Right lobe of liver (tissue), 6 donors: Measurements from ENCODE around the gene PTGES2. TPM values are rescaled to one million over a fixed set of nuclear protein-coding genes. Genes with fewer than 3 reads are reported as not detected.

ENCODE experiments used
- ATAC-seq, 4 donors: fragments of 200-7000 bp; cut with Tn5 transposase; one replicate each; pipeline ENCODE4 v1.9.1; 2020; ENCODE audit warnings: mild to moderate bottlenecking in 4 of 4, moderate library complexity in 4 of 4
- DNase-seq, 3 donors: peaks; one replicate each; pipeline ENCODE4 v3.0.0-alpha.2; 2020
- H3K27ac ChIP-seq, 3 donors: fragments of 200-600 bp; one replicate each; pipeline ENCODE4 v1.8.0; 2022
- H3K27me3 ChIP-seq, 2 donors: fragments of 200-600 bp; one replicate each; pipeline ENCODE4 v1.8.0; 2022
- H3K36me3 ChIP-seq, 4 donors: fragments of 200-600 bp; sonication (generic) in 1 of 4; one replicate each; pipeline versions ENCODE4 v1.5.1 to v1.8.0; 2017 to 2022; ENCODE audit warnings: control low read depth in 1 of 4
- H3K4me1 ChIP-seq, 4 donors: fragments of 200-600 bp; sonication (generic) in 1 of 4; one replicate each; pipeline versions ENCODE4 v1.5.1 to v1.8.0; 2017 to 2022; ENCODE audit warnings: control low read depth in 1 of 4
- H3K4me3 ChIP-seq, 3 donors: fragments of 200-600 bp; one replicate each; pipeline ENCODE4 v1.8.0; 2022
- H3K9me3 ChIP-seq, 4 donors: fragments of 200-600 bp; sonication (generic) in 1 of 4; one replicate each; pipeline versions ENCODE4 v1.5.1 to v1.8.0; 2017 to 2022; ENCODE audit warnings: control low read depth in 1 of 4
- POLR2A ChIP-seq: fragments of 450-650 bp; IDR thresholded peaks from one replicate; pipeline ENCODE4 v1.6.1; 2017; ENCODE audit warnings: antibody characterized with exemption, mild to moderate bottlenecking
- WGBS: methylation state at CpG from one replicate; pipeline ENCODE4 v1.1.6; 2018; ENCODE audit warnings: low coverage, low lambda C conversion rate; ENCODE audit not compliant: insufficient coverage; ENCODE audit errors: missing lambda C conversion rate; 5-methylcytosine and 5-hydroxymethylcytosine counted together
- intact Hi-C, 2 donors: fragments of 100-400 bp; cut with DNase I; formaldehyde crosslinking; loops; one replicate each; pipeline versions ENCODE4 v1.11.2 to v1.14.1; 2022
- total RNA-seq, 6 experiments: library from RNA; depleted of rRNA in 2 of 6; stranded (reverse); fragments of >200 nt in 2 of 6; fragmentation: NEBNext Ultra II Directional in 3 of 6; extraction: Animal tissue kit (Norgen Biotek cat#: 25700) in 3 of 6; gene quantifications; one replicate each; pipeline versions ENCODE4 v1.1.0 to v1.2.4, GENCODE V29; 2016 to 2023
- TF ChIP-seq, protein P1 (sequence below), 4 donors: fragments of 200-600 bp in 3 of 4; fragments of 450-650 bp in 1 of 4; IDR thresholded peaks; one replicate each; pipeline versions ENCODE4 v1.5.1 to v1.8.0; 2016 to 2022; ENCODE audit warnings: antibody characterized with exemption in 4 of 4, mild to moderate bottlenecking in 2 of 4
- donor health status: DM: no; HTN: yes; CAD: no.
- donor health status: DM: no; HTN: no; CAD: no.
- donor health status: DM: no; HTN: no; CAD: no.
- donor health status: DM: no; HTN: yes; CAD: no.
- donor health status: DM: no; HTN: yes; CAD: no.

PTGES2 gene
- total RNA-seq, 6 experiments from 2014 or later: 27.2 to 67.2 (median 30.5) TPM

DNA sequence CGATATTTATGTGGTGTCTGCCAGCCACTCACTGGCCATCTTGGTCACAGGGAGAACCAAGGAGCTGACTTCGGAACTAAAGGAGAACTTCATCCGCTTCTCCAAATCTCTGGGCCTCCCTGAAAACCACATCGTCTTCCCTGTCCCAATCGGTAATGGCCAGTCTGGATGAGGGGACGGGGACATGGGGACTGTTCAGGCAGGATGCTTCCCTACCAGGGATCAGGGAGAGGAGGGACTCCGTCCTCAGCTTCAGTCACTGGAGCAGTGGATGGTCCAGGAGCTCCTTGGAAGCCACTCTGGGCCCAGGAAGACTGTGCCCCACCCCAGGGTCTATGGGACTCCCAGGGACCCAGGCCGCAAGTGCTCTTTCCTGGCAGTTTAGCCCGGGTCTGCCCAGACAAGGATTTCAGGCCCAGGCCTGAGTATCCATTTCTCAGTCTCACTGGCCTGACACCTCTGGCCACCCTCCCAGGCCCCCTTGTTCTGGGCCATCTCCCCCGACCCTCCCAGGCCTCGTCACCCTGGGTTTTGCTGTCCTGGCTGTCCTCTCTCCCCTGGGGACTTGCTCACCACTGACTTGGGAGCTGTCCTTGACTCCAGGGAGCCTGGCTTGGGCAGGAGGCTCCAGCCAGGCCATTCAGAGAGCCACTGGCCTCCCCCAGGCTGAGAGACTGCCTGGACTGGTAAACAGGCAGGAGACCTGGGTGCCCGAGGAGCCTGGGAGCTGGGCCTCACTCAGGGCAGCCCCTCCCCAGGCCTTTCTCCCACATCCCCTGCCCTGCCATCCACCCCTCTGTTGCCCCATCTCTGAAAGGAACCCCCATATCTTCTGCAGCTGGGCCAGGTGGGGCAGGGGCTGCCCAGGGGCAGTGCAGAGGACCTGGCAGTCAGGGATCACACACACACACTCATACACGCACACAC, 24.9 kb upstream of the PTGES2 start:
- H3K9me3 ChIP-seq: no peaks in the 10 kb centered on the region
- H3K27me3 ChIP-seq: no peaks in the 10 kb centered on the region
- TF ChIP-seq POLR2A: no peak
- TF ChIP-seq, protein P1, sequence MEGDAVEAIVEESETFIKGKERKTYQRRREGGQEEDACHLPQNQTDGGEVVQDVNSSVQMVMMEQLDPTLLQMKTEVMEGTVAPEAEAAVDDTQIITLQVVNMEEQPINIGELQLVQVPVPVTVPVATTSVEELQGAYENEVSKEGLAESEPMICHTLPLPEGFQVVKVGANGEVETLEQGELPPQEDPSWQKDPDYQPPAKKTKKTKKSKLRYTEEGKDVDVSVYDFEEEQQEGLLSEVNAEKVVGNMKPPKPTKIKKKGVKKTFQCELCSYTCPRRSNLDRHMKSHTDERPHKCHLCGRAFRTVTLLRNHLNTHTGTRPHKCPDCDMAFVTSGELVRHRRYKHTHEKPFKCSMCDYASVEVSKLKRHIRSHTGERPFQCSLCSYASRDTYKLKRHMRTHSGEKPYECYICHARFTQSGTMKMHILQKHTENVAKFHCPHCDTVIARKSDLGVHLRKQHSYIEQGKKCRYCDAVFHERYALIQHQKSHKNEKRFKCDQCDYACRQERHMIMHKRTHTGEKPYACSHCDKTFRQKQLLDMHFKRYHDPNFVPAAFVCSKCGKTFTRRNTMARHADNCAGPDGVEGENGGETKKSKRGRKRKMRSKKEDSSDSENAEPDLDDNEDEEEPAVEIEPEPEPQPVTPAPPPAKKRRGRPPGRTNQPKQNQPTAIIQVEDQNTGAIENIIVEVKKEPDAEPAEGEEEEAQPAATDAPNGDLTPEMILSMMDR (IDR thresholded peaks at IDR 0.05): no peak
- intact Hi-C loops: no loop called here
- H3K36me3 ChIP-seq: no peaks in the 10 kb centered on the region
- WGBS: 84% methylated on average over 7 of the region's 13 CpGs
- H3K27ac ChIP-seq: no peak overlapping the region
- ATAC-seq (no peak), DNase-seq (peak in 2 of 3 donors; percentile 42)
- no peak overlapping the region for H3K4me3 ChIP-seq
- H3K4me1 ChIP-seq: peaks cover 0 to 18% (median 8%) of the 10 kb centered on the region in 4 donors

GRCh38 chr9:128151309-128152132, 24.0 kb upstream of the PTGES2 start:
- no peak overlapping the region for H3K4me3 ChIP-seq
- WGBS: 82% methylated on average over 4 of the region's 18 CpGs
- H3K4me1 ChIP-seq: peaks cover 0 to 18% (median 8%) of the 10 kb centered on the region in 4 donors
- TF ChIP-seq, protein P1 (IDR thresholded peaks at IDR 0.05): no peak
- no peak for TF ChIP-seq POLR2A
- no peaks in the 10 kb centered on the region for H3K36me3 ChIP-seq
- H3K27ac ChIP-seq: no peak overlapping the region
- no peaks in the 10 kb centered on the region for H3K27me3 ChIP-seq
- intact Hi-C loops: no loop called here
- no peak for ATAC-seq
- peak in 2 of 3 donors; percentile 46 to 55 for DNase-seq
- no peaks in the 10 kb centered on the region for H3K9me3 ChIP-seq

DNA sequence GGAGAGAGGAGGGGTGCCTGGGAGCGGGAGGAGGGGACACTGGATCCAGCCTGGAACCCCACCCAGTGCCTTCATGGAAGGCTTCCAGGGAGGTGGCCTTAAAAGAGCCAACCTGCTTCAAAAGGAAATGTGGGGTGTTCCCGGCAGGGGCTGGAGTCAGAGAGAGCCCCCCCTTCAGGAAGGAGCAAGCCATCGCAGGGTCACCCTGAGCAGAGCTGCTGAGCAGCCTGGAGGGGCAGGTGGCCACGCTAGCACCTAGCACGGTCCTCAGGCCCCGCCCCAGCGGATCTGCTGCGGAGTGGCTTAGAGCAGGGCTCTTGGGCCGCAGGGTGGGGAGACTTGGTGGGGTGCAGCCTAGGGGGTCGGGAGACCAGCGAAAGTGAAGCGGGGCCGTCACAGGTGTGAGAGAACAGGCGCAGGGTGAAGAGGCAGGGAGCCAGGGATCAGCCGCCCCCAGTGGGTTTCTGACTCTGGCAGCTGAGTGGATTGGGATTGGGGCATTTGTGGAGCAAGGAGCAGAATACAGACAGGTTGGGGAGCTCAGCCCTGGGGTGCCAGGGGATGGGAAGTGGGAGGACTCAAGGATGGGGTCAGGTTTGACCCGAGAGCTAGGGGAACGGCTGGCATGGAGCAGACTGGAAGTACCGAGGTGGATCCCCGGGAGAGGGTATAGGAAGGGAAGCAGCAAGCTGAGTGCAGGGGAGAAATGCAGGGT, 23.2 kb upstream of the PTGES2 start:
- TF ChIP-seq POLR2A: no peak
- TF ChIP-seq, protein P1 (IDR thresholded peaks at IDR 0.05): no peak
- Histone ChIP-seq H3K9me3 (no peaks in the 10 kb centered on the region), H3K27me3 (no peaks in the 10 kb centered on the region), H3K36me3 (no peaks in the 10 kb centered on the region), H3K27ac (no peak overlapping the region), H3K4me3 (no peak overlapping the region), H3K4me1 (peaks cover 0 to 18% (median 8%) of the 10 kb centered on the region in 4 donors)
- WGBS: 67% methylated on average over 10 of the region's 19 CpGs
- ATAC-seq (no peak), DNase-seq (peak in 2 of 3 donors; percentile 50 to 55)
- intact Hi-C loops: no loop called here

GRCh38 chr9:128149951-128150593, 22.5 kb upstream of the PTGES2 start:
- intact Hi-C loops: no loop called here
- Histone ChIP-seq H3K4me1 (peaks cover 0 to 18% (median 8%) of the 10 kb centered on the region in 4 donors), H3K36me3 (no peaks in the 10 kb centered on the region), H3K27ac (no peak overlapping the region), H3K27me3 (no peaks in the 10 kb centered on the region), H3K4me3 (no peak overlapping the region), H3K9me3 (no peaks in the 10 kb centered on the region)
- 46% methylated on average over 6 of the region's 11 CpGs for WGBS
- ATAC-seq (no peak), DNase-seq (peak in 2 of 3 donors; percentile 46 to 55)
- TF ChIP-seq, protein P1 (IDR thresholded peaks at IDR 0.05): no peak
